ENCODE data around the gene TTLL11. TPM values are rescaled to one million over a fixed set of nuclear protein-coding genes. Genes with fewer than 3 reads are reported as not detected.

Gene TTLL11
- total and polyA plus RNA-seq, 4 donors, result 1.4 to 4.5 (median 3.6) TPM

DNA sequence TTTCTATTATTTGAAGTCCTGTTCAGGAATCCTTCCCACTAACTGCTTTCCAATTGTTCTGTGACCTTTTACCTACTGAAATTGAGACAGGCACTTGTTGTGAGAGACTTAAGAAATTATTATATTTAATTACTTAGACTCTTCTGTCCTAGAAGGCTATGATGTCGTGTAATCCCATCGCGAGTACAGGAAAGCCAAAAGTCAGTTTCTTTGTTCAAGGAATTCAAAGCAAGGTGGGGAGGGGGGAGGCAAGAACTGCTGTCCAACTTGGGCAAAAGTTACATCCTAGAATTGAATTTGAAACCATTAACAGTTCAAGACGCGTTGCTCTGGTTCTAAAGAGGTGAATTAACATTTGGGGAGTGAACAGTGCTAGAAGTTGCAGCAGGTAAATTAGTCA, 48.6 kb upstream of the TTLL11 start:
- Histone ChIP-seq H3K27ac (ENCODE audit: low read depth in 1 of 2, low read length in 2 of 2) (no peak overlapping the region), H3K27me3 (ENCODE audit: control insufficient read depth in 4 of 4, insufficient read depth in 4 of 4, low read length in 3 of 4) (no peaks in the 10 kb centered on the region), H3K9me3 (ENCODE audit: control insufficient read depth in 4 of 4, low read length in 3 of 4) (no peaks in the 10 kb centered on the region), H3K4me1 (ENCODE audit: control insufficient read depth in 4 of 4, insufficient read depth in 4 of 4, low read length in 3 of 4) (no peaks in the 10 kb centered on the region), H3K36me3 (ENCODE audit: control insufficient read depth in 4 of 4, insufficient read depth in 3 of 4, low read depth in 1 of 4, low read length in 3 of 4) (peaks cover 3 to 36% (median 27%) of the 10 kb centered on the region in 4 donors), H3K9ac (ENCODE audit: low read depth in 1 of 2, low read length in 2 of 2) (no peak overlapping the region), H3K4me3 (ENCODE audit: low read depth in 1 of 3, low read length in 3 of 3) (no peak overlapping the region)
- no peak for DNase-seq (ENCODE audit: low spot score)
- TF ChIP-seq, protein P1, sequence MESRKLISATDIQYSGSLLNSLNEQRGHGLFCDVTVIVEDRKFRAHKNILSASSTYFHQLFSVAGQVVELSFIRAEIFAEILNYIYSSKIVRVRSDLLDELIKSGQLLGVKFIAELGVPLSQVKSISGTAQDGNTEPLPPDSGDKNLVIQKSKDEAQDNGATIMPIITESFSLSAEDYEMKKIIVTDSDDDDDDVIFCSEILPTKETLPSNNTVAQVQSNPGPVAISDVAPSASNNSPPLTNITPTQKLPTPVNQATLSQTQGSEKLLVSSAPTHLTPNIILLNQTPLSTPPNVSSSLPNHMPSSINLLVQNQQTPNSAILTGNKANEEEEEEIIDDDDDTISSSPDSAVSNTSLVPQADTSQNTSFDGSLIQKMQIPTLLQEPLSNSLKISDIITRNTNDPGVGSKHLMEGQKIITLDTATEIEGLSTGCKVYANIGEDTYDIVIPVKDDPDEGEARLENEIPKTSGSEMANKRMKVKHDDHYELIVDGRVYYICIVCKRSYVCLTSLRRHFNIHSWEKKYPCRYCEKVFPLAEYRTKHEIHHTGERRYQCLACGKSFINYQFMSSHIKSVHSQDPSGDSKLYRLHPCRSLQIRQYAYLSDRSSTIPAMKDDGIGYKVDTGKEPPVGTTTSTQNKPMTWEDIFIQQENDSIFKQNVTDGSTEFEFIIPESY (IDR thresholded peaks at IDR 0.05), result no peak
- no peak for TF ChIP-seq HNF4A (conservative IDR thresholded peaks at IDR 0.05)
- TF ChIP-seq ATF3 (IDR thresholded peaks at IDR 0.05), result no peak
- TF ChIP-seq SP1 (IDR thresholded peaks at IDR 0.05), result no peak
- TF ChIP-seq EGR1 (IDR thresholded peaks at IDR 0.05; ENCODE audit: low read depth in 2 of 2), result no peak
- TF ChIP-seq GABPA (IDR thresholded peaks at IDR 0.05 in 1 of 2, conservative IDR thresholded peaks at IDR 0.05 in 1 of 2), result no peak
- TF ChIP-seq, protein P2, sequence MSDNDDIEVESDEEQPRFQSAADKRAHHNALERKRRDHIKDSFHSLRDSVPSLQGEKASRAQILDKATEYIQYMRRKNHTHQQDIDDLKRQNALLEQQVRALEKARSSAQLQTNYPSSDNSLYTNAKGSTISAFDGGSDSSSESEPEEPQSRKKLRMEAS (IDR thresholded peaks at IDR 0.05), result no peak
- no peak for TF ChIP-seq CTCF (IDR thresholded peaks at IDR 0.05; ENCODE audit: low read depth, low read length, missing input control)
- TF ChIP-seq RAD21 (IDR thresholded peaks at IDR 0.05), result no peak
- TF ChIP-seq, protein P3, sequence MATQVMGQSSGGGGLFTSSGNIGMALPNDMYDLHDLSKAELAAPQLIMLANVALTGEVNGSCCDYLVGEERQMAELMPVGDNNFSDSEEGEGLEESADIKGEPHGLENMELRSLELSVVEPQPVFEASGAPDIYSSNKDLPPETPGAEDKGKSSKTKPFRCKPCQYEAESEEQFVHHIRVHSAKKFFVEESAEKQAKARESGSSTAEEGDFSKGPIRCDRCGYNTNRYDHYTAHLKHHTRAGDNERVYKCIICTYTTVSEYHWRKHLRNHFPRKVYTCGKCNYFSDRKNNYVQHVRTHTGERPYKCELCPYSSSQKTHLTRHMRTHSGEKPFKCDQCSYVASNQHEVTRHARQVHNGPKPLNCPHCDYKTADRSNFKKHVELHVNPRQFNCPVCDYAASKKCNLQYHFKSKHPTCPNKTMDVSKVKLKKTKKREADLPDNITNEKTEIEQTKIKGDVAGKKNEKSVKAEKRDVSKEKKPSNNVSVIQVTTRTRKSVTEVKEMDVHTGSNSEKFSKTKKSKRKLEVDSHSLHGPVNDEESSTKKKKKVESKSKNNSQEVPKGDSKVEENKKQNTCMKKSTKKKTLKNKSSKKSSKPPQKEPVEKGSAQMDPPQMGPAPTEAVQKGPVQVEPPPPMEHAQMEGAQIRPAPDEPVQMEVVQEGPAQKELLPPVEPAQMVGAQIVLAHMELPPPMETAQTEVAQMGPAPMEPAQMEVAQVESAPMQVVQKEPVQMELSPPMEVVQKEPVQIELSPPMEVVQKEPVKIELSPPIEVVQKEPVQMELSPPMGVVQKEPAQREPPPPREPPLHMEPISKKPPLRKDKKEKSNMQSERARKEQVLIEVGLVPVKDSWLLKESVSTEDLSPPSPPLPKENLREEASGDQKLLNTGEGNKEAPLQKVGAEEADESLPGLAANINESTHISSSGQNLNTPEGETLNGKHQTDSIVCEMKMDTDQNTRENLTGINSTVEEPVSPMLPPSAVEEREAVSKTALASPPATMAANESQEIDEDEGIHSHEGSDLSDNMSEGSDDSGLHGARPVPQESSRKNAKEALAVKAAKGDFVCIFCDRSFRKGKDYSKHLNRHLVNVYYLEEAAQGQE (IDR thresholded peaks at IDR 0.05), result no peak
- TF ChIP-seq TAF1 (conservative IDR thresholded peaks at IDR 0.05), result no peak
- TF ChIP-seq FOXA2 (IDR thresholded peaks at IDR 0.05), result no peak
- TF ChIP-seq YY1 (IDR thresholded peaks at IDR 0.05), result no peak
- TF ChIP-seq FOXA1 (IDR thresholded peaks at IDR 0.05), result no peak
- no peak for TF ChIP-seq HNF4G (IDR thresholded peaks at IDR 0.05)
- no peak for TF ChIP-seq NR2F2 (IDR thresholded peaks at IDR 0.05)
- no peak for TF ChIP-seq RXRA (IDR thresholded peaks at IDR 0.05)
- TF ChIP-seq JUND (IDR thresholded peaks at IDR 0.05), result no peak
- WGBS, result 85% methylated on average over 5 of the region's 5 CpGs
